ENCODE data around the gene CHKB.

The CHKB gene, protein sequence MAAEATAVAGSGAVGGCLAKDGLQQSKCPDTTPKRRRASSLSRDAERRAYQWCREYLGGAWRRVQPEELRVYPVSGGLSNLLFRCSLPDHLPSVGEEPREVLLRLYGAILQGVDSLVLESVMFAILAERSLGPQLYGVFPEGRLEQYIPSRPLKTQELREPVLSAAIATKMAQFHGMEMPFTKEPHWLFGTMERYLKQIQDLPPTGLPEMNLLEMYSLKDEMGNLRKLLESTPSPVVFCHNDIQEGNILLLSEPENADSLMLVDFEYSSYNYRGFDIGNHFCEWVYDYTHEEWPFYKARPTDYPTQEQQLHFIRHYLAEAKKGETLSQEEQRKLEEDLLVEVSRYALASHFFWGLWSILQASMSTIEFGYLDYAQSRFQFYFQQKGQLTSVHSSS

GRCh38 chr22:50582493-50583293 is at the start of gene CHKB:
TSS of gene CHKB (minus strand) at chr22:50582849. CDS start at chr22:50582781, 68 bp downstream.
- H3K4me1 ChIP-seq, result peaks cover 5% of the 10 kb centered on the region

DNA sequence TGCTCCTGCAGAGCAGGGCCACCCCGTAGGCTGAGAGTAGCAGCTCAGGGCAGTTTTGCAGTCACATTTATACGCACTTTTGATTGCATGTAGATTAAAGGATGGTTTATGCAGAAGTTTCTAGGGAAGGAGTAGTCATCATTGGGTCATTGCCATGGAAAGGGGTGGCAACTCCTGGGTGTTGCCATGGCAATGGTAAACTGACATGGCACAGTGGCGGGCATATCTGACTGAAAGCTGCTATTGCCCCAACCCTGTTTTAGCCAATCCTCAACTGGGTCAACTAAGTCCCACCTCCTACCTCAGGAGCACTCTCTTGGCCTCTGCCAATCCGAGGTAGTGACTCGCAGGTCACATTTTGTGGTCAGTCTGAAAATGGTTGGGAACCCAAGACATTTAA is 47.7 kb upstream of the CHKB start:
- H3K9me3 ChIP-seq (ENCODE audit: control insufficient read depth, low read length), result no peaks in the 10 kb centered on the region
- H3K36me3 ChIP-seq (ENCODE audit: control insufficient read depth, insufficient read depth, low read length), result no peaks in the 10 kb centered on the region
- no peaks in the 10 kb centered on the region for H3K27me3 ChIP-seq (ENCODE audit: control insufficient read depth, insufficient read depth, low read length)
- no peak overlapping the region for H3K4me2 ChIP-seq (ENCODE audit: low read length)
- no peak overlapping the region for H3K9ac ChIP-seq
- no peak overlapping the region for H3K4me3 ChIP-seq (ENCODE audit: low read depth, low read length)
- no peaks in the 10 kb centered on the region for H3K79me2 ChIP-seq
- no peak overlapping the region for H3K27ac ChIP-seq
- no peak overlapping the region for H2AFZ ChIP-seq
- TF ChIP-seq, protein P1, sequence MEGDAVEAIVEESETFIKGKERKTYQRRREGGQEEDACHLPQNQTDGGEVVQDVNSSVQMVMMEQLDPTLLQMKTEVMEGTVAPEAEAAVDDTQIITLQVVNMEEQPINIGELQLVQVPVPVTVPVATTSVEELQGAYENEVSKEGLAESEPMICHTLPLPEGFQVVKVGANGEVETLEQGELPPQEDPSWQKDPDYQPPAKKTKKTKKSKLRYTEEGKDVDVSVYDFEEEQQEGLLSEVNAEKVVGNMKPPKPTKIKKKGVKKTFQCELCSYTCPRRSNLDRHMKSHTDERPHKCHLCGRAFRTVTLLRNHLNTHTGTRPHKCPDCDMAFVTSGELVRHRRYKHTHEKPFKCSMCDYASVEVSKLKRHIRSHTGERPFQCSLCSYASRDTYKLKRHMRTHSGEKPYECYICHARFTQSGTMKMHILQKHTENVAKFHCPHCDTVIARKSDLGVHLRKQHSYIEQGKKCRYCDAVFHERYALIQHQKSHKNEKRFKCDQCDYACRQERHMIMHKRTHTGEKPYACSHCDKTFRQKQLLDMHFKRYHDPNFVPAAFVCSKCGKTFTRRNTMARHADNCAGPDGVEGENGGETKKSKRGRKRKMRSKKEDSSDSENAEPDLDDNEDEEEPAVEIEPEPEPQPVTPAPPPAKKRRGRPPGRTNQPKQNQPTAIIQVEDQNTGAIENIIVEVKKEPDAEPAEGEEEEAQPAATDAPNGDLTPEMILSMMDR (IDR thresholded peaks at IDR 0.05), result no peak
- no peaks in the 10 kb centered on the region for H3K4me1 ChIP-seq

More at GRCh38 chr22:50582493-50583293, at the start of gene CHKB:
- Histone ChIP-seq H3K4me3 (ENCODE audit: low read depth, low read length) (peak within 1 kb of the TSS; percentile 98), H2AFZ (peak within 1 kb of the TSS; percentile 84), H3K36me3 (ENCODE audit: control insufficient read depth, insufficient read depth, low read length) (no peaks in the 10 kb centered on the region), H3K9ac (peak within 1 kb of the TSS; percentile 87), H3K79me2 (no peaks in the 10 kb centered on the region), H3K9me3 (ENCODE audit: control insufficient read depth, low read length) (no peaks in the 10 kb centered on the region), H3K27ac (peak within 1 kb of the TSS; percentile 98), H3K4me2 (ENCODE audit: low read length) (peak within 1 kb of the TSS; percentile 98), H3K27me3 (ENCODE audit: control insufficient read depth, insufficient read depth, low read length) (no peaks in the 10 kb centered on the region)
- TF ChIP-seq, protein P1 (IDR thresholded peaks at IDR 0.05), result no peak

DNA sequence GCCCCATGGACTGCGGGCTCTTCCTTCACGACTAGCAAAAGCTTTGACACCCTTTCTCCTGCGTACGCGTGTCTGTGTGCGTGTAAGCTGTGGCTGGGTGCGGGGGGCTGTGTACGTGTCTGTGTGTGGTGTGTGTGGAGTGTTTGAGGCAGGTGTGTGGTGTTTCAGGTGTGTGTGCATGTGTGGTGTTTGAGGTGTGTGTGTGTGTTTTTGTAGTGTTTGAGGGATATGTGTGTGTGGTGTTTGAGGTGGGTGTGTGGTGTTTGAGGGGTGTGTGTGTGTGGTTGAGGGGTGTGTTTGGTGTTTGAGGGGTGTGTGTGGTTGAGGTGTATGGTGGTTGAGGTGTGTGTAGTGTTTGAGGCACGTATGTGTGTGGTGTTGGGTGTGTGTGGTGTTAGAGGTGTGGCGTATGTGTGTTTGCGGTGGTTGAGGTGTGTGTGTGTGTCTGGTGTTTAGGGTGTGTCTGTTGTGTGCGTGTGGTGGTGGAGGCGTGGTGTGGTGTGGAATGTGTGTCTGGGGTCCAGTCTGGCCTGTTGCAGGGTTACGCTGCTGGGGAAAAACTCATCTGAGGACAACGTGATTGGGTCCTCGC is 46.0 kb upstream of the CHKB start:
- H3K27ac ChIP-seq, result peak overlapping the region; percentile 42

DNA sequence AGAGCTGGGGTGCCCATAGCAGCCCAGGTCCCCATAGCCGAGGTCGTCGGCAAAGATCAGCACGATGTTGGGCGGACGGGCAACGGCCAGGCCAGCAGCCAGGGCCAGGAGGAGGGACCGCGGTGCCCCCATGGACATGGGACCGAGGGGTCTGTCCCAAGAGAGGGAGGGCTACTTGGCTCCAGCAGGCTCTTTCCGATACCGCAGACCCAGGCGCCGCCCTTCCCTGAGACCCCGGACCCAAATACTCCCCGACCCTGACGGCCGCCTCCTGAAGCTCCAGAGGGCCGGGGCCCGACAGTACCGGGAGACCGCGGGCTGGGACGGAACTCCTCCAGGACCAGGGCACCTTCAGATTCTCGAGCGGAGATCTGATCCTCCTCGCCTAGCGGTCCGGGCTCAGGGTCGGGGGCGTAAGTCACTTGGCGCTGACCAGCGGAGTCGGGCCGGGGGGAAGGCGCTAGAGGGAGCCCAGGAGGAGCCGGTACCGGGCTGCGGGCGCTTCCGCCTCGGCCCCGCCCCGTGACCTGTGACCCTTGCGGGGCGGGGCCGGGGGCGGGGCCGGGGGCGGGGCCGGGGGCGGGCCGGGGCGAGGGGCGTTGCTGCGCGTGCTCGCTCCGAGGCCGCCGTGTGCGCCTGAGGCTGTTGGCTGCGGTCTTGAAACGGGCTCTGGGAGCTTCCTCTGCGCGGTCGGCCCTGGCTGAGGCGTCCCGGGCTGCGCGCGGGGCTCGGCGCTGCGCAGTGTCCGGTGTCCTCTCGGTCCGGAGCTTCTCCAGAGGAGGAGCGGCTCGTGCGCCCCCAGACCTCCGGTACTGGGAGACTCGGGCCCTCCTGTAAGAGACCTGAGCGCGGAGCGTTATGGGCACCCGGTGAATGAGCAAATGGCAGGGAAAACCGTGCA is 45.2 kb upstream of the CHKB start, which contains the start of gene ARSA:
TSS of gene ARSA (minus strand) at position 511 of the 901 bp plus-strand sequence. CDS start at position 138, 373 bp downstream.
- Histone ChIP-seq H3K9ac (peak within 1 kb of the TSS; percentile 72), H3K9me3 (ENCODE audit: control insufficient read depth, low read length) (no peaks in the 10 kb centered on the region), H3K4me1 (no peaks in the 10 kb centered on the region), H3K4me3 (ENCODE audit: low read depth, low read length) (peak within 1 kb of the TSS; percentile 88), H3K27ac (peak within 1 kb of the TSS; percentile 67), H2AFZ (peak within 1 kb of the TSS; percentile 89), H3K79me2 (no peaks in the 10 kb centered on the region), H3K4me2 (ENCODE audit: low read length) (peak within 1 kb of the TSS; percentile 99), H3K36me3 (ENCODE audit: control insufficient read depth, insufficient read depth, low read length) (no peaks in the 10 kb centered on the region), H3K27me3 (ENCODE audit: control insufficient read depth, insufficient read depth, low read length) (no peaks in the 10 kb centered on the region)
- TF ChIP-seq, protein P1 (IDR thresholded peaks at IDR 0.05), result peak; percentile 27

More for the DNA sequence above, 46.0 kb upstream of the CHKB start:
- peak overlapping the region; percentile 83 for H2AFZ ChIP-seq
- H3K9me3 ChIP-seq (ENCODE audit: control insufficient read depth, low read length), result no peaks in the 10 kb centered on the region
- H3K36me3 ChIP-seq (ENCODE audit: control insufficient read depth, insufficient read depth, low read length), result no peaks in the 10 kb centered on the region
- peak overlapping the region; percentile 46 for H3K9ac ChIP-seq
- H3K27me3 ChIP-seq (ENCODE audit: control insufficient read depth, insufficient read depth, low read length), result no peaks in the 10 kb centered on the region
- peak overlapping the region; percentile 89 for H3K4me2 ChIP-seq (ENCODE audit: low read length)
- H3K4me1 ChIP-seq, result no peaks in the 10 kb centered on the region
- no peaks in the 10 kb centered on the region for H3K79me2 ChIP-seq
- H3K4me3 ChIP-seq (ENCODE audit: low read depth, low read length), result peak overlapping the region; percentile 79
- TF ChIP-seq, protein P1 (IDR thresholded peaks at IDR 0.05), result no peak
